HG03103 (cell line): ENCODE measurements around the gene PPM1M.
A peak's percentile ranks its signal among the peaks of the same experiment; 100 is the strongest.

Source experiments
- ATAC-seq: cut with Tn5 transposase; IDR thresholded peaks from one replicate; pipeline ENCODE4 v1.9.1; 2021; ENCODE audit warnings: low read depth; ENCODE audit not compliant: unreplicated experiment

The PPM1M gene, protein sequence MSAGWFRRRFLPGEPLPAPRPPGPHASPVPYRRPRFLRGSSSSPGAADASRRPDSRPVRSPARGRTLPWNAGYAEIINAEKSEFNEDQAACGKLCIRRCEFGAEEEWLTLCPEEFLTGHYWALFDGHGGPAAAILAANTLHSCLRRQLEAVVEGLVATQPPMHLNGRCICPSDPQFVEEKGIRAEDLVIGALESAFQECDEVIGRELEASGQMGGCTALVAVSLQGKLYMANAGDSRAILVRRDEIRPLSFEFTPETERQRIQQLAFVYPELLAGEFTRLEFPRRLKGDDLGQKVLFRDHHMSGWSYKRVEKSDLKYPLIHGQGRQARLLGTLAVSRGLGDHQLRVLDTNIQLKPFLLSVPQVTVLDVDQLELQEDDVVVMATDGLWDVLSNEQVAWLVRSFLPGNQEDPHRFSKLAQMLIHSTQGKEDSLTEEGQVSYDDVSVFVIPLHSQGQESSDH

DNA sequence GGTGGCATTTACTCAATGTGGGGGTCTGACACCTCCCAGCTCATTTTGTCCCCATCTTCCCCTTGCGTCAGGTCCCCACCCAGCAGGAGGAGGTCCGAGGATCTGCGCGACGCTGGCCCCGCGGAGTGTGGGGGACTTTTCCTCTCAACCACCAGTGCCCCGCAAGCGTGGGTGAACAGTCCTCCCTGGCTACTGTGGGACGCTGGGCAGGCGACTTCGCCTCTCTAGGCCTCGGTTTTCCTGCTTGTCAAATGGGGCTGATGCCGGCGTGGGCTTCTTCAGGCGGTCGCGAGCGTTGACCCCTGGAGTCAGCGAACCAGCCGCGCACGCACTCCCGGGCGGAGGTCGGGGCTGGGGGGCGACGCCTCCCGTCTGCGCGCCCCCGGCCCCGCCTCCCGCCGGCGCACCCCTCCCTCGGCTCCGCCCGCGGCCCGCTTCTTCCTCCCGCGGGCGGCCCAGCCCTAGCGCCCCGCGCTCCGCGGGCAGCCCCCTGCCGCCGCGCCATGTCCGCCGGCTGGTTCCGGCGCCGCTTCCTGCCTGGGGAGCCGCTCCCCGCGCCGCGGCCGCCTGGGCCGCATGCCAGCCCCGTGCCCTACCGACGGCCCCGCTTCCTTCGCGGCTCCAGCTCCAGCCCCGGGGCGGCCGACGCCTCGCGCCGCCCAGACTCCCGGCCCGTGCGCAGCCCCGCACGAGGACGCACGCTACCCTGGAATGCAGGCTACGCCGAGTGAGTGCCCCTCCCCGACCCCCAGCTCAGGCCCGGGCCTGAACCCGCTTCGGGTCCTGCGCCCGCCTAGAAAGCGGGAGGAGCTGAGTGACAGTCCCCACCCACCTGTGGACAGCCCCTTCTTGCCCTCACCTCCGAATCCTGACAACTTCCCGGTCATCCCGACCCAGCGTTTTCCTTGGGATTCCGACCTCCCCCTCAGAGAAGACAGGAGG is at the start of gene PPM1M:
Gene PPM1M, plus strand, starts transcription at position 438 of the 942 bp plus-strand sequence. Its CDS starts 66 bp downstream, at position 504.
- ATAC-seq: no peak

DNA sequence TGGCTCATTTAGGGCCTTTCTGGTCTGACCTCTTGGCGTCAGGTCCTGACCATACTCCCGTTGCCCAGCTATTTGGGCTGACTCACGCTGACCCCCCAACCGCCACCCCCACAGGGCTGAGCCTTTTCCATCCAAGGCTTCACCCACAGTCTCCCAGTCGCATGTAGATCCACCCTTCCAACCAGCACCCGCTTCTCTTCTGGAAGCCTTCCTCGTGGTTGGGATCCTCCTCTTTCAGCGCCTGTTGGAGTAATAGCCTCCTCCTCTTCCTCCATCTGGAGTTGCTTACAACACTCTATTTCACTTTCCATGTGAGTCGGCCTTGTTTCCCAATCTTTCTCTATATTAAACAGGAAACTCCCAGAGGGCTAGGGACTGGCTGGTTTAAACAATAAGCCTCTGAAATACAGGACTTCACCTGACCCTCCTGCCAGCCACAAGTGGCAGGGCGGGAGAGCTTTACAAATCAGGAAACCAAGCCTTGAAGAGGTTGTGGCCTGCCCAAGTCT is 49.7 kb upstream of the PPM1M start:
- no peak for ATAC-seq

DNA sequence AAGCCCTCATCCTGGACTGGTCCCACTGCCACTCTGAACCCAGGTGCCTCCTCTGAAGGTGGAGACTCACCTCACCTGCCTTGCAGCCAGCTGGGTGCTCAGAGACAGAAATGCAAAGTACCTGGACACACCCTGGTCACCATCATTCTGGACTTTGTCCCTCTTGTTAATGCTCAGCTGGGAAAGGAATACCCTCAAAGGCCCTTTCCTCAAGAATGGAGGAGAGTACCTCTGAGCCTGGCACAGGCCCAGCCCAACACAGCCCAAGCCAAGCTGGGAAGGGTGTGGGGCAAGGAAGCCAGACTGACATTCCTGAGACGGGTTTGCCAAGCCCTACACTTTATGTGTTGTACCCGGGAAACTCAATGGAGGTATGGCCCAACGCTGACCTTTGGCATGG is 48.6 kb upstream of the PPM1M start:
- ATAC-seq: no peak

DNA sequence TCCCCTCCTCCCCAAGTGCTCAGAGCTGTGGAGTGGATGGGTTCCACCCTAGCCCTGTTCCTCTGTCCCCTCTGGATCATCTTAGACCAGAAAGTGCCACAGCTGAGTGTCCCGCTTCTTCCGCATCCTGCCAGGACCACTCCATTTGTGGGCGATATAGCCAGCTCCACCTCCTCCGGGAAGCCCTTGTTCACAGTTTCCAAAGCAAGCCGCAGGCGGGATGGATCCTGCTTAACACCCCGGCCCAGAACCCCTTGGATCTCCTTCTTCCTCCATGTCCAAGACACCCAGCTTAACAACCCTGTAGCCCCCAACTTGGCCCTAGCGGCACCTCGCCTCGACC is 48.1 kb upstream of the PPM1M start:
- ATAC-seq: no peak

DNA sequence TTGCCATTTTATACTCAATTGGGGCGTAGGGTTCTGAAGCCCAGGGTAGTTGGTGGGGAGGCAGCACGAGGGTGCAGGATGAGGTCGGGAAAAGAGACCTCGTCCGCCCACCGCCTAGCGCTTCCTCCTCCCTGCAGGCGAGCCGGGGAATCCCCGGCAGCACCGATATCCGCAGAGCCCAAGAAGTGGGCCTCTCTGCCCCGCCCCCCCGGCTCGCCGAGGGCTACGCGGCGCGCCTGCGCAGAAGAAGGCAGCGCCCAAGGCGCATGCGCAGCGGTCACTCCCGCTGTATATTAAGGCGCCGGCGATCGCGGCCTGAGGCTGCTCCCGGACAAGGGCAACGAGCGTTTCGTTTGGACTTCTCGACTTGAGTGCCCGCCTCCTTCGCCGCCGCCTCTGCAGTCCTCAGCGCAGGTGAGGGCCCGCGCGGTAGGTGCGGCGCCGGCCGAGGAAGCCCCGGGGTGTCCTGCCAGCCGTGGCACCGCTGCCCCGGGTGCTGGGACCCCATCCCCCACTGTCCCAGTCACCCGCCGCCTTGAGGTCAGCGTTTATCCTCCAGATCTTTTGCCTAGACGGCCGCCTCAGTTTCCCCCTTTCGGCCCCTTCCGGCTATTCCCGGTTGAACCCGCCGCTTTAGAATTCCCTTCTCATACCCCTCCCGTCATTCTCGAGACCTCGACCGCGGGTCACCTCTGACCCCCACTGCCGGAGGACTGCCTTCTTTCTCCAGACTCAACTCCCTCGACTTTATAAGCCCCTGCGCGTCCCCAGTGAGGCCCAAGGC is 47.5 kb upstream of the PPM1M start, which contains the start of gene ALAS1:
Gene ALAS1, plus strand, starts transcription at position 319 of the 784 bp plus-strand sequence. CDS start 1,082 bp downstream, outside the sequence.
- peak; percentile 71 for ATAC-seq

DNA sequence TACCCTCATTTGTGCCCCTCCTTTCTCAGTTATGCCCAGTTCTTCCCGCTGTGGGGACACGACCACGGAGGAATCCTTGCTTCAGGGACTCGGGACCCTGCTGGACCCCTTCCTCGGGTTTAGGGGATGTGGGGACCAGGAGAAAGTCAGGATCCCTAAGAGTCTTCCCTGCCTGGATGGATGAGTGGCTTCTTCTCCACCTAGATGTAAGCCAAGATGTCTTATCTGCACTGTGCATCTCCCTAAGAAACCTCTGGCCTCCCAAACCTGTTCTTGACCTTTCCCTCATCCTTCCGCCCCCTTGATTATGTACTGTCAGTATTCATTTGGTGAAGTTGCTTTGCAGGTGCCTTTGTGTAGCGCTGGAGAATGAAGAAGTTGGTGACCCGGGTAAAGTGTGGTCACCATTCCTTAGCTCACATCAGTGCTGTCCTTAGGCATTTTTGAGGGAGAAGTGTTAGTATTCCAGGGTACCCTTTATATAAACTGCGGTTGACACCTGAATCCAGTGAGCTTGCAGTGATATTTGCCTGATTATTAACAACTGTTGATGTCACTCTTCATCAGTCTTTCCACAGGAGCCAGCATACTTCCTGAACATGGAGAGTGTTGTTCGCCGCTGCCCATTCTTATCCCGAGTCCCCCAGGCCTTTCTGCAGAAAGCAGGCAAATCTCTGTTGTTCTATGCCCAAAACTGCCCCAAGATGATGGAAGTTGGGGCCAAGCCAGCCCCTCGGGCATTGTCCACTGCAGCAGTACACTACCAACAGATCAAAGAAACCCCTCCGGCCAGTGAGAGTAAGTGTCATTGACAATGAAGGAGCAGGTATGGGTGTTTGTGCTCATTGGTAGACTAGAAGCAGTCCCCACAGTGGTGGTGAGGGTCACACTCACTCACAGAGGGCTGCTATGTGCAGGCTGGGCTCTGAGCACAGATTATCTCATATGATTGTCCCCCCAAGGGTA is 46.6 kb upstream of the PPM1M start:
- ATAC-seq: no peak

DNA sequence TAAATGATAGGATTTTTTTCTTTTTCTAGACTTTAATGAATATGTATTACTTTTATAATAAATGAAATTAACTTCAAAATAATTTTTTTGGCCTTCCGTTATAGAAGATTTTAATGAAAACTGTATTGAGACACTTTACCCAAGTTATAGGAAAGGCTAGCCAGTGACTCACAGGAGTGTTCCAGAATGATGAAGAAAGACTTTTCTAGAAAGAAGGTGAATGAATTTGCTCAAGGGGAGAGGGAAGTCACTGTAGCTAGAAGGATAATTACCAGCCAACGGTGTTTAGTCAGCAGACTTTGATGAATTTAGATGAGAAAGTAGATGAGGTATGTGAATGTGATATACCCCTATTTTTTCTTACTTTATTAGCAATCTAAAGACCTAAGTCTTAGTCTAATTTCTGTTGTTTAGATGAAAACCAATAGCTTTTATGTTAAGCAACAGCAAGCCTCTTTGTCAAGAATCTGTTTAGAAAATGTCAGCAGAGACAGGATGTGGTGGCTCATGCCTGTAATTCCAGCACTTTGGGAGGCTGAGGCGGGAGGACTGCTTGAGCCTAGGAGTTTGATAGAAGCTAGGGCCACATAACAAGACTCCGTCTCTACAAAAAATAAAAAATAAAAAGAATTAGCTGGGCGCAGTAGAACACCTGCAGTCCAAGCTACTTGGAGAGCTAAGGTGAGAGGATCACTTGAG is 44.4 kb upstream of the PPM1M start:
- ATAC-seq: no peak

DNA sequence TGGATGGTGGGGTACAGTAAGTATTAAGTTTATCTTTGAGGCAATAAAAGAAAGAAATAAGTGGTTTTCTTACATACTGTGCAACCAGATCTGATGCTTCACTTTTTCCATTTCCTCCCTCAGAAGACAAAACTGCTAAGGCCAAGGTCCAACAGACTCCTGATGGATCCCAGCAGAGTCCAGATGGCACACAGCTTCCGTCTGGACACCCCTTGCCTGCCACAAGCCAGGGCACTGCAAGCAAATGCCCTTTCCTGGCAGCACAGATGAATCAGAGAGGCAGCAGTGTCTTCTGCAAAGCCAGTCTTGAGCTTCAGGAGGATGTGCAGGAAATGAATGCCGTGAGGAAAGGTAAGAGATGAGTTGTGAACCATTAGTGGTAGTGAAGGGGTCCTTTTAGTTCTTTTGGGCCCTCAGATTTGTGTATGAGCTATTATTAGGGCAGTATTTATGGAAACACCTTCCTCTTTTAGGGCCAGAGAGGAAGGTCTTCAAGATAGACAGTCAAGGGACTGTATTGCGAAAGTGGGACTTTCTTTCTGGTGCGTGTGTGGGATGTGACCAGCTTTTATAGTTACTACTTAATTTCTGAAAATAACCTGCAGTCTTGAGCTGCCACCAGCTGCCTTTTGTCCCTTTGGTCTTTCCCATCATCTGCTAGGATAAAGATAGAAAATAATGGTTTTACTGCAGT is 43.0 kb upstream of the PPM1M start:
- ATAC-seq: no peak

DNA sequence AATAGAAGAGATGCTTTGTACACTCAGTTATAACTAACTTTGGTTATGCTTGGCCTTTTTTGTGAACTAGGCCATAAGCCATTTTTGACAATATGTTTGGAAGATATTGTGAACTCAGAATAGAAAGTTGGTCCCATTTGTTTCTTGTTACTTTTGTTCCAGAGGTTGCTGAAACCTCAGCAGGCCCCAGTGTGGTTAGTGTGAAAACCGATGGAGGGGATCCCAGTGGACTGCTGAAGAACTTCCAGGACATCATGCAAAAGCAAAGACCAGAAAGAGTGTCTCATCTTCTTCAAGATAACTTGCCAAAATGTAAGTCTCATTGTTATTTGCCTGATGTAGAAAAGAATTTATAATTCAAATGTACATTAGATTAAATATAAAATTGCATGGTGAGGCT is 41.9 kb upstream of the PPM1M start:
- ATAC-seq: no peak

DNA sequence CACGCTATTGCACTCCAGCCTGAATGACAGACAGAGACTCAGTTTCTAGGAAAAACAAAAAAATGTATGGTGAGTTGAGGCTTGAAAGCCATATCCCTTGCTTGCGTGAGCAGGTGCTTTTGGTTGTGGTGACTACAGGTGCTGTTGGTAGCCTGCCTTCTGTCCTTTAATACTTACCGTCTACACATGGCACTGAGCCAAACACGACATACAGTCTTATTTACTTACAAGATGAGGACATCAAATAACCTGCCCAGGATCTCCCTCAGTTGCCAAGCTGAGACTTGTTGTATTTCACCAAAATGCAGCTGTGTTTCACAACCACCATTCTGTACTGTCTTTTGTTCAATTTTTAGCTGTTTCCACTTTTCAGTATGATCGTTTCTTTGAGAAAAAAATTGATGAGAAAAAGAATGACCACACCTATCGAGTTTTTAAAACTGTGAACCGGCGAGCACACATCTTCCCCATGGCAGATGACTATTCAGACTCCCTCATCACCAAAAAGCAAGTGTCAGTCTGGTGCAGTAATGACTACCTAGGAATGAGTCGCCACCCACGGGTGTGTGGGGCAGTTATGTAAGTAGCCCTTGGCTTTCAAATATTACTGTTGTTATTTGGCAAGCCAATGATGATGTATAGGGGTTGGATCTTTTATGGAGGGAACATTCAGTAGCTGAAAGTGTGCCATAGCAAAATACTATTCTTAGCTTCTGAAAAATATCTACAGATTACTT is 41.1 kb upstream of the PPM1M start:
- no peak for ATAC-seq

DNA sequence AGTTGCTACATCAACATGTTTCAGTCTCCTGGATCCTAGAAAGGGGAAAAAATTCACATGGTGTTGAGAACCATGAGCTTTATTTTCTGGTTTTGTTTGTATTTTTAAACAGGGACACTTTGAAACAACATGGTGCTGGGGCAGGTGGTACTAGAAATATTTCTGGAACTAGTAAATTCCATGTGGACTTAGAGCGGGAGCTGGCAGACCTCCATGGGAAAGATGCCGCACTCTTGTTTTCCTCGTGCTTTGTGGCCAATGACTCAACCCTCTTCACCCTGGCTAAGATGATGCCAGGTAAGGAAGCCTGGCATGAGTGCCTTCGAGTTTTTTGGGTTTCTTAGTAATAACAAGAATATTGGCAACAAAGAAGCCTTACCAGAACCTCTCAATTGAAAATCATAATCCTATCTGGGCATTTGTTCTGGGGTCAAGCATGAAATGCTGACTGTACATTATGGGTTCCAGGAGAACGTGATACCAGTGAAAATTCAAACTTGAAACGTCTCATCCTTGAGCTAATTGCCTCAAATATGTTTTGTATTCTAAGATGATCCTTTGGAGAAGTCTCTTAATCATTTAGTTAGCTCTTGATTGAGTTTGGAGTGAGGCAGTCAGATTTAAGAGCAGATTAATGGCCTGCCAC is 39.7 kb upstream of the PPM1M start:
- ATAC-seq: no peak

DNA sequence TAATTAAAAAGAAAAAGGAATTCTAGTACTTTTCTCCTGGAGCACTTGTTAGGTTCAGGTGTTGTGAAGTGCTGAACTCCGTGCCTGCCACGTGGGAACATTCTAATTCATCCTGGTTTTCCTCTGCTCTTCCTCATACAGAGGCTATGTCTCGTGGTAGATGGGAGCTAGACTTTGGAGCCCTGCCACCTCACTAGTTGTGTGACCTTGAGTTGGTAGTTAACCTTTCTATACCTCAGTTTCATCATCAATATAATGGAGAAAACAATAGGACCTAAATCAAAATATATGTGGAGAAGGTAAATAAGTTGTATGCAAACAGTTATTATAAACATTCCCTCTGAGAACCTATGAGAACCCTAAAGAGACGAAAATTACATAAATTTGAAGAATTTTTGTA is 37.0 kb upstream of the PPM1M start:
- no peak for ATAC-seq

DNA sequence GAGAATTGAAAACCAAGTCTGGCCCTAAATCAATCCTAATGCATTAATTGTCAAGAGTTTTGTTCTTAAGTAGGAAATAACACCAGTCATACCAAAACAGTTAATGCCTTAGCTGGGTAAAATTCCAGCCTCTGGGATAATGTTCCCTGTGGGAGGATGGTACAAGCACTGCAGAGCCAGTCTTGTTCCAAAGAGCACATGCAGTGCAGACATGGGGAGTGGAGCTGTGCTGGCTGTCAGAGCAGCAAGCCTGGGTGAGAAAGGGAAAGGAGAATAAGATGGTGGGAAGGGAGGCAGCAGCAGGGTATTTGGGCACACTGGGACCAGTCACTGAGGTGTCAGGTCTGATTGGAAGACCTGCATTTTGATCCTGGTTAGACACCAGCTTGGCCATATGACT is 35.5 kb upstream of the PPM1M start:
- ATAC-seq: no peak

DNA sequence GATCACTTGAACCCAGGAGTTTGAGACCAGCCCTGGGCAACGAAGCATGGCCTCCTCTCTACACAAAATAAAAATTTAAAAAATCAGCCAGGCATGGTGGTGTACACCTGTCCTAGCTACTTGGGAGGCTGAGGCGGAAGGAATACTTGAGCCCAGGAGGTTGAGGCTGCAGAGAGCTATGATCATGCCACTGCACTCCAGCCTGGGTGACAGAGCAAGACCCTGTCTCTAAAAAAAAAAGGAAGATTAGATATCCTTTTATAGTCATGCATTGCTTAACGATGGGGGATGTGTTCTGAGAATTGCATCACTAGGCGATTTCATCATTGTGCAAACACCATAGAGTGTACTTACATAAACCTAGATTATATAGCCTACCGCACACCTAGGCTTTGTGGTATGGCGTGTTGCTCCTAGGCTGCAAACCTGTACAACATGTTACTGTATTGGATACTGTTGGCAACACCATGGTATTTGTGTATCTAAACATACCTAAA is 35.0 kb upstream of the PPM1M start:
- no peak for ATAC-seq

DNA sequence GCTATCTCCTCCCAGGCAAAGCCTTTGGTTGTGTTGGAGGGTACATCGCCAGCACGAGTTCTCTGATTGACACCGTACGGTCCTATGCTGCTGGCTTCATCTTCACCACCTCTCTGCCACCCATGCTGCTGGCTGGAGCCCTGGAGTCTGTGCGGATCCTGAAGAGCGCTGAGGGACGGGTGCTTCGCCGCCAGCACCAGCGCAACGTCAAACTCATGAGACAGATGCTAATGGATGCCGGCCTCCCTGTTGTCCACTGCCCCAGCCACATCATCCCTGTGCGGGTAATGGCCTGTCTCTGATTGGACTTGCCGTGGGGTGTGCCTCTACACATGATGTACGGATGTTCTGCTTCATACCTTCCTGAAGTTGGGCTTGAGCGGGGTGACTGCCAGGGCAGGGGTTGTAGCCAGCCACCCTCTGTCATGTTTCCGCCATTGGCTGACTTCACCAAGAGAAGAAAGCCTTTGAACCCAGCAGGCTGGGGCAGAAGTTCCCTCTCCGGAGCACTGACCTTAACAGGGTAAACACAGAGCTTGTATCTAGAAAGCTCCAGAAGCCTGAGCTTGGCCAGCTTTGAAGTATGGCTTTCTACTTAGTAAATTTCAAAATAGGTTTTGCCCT is 34.2 kb upstream of the PPM1M start:
- no peak for ATAC-seq

DNA sequence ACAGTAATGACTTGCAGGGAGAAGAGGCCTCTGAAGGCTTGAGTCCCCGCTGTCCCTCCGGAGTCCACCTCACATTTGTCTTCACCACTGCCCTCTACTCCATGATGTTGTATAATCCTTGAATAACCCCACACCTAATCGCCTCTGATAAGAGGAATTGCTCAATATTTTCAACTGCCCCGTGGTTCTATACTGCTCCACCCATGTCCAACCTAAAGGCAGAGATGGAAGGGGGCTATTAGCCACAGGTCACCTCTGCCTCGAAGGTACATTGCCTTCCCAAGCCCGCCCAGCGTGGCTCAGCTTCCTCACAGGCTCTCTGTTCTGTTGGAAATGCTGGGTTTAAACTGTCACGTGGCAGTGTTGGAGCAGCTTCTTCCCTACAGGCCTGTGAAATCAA is 32.6 kb upstream of the PPM1M start:
- ATAC-seq: no peak
